SK-N-SH (cell line): Measurements from ENCODE around the gene FAM43A.

Source experiments
- CTCF ChIP-seq: fragments of 200-600 bp; sonication (generic); IDR thresholded peaks from 2 replicates; pipeline ENCODE4 v1.6.1; 2017; ENCODE audit warnings: antibody characterized with exemption, mild to moderate bottlenecking, moderate library complexity
- EP300 ChIP-seq, 2 experiments: IDR thresholded peaks; 2 replicates each; pipeline versions ENCODE4 v1.4.0 to v1.6.1; 2012; ENCODE audit warnings: borderline replicate concordance in 1 of 2, low read depth in 1 of 2, low read length in 1 of 2
- POLR2AphosphoS5 ChIP-seq: IDR thresholded peaks from 2 replicates; pipeline ENCODE4 v1.6.1; 2012; ENCODE audit warnings: low read depth, low read length
- RFX5 ChIP-seq: IDR thresholded peaks from 2 replicates; pipeline ENCODE4 v1.6.1; 2012; ENCODE audit warnings: mild to moderate bottlenecking, improper control_type of control experiment, low read length
- SIN3A ChIP-seq: IDR thresholded peaks from 2 replicates; pipeline ENCODE4 v1.6.1; 2012; ENCODE audit warnings: low read depth, mild to moderate bottlenecking, low read length, moderate library complexity, borderline replicate concordance
- TAF1 ChIP-seq: IDR thresholded peaks from 2 replicates; pipeline ENCODE4 v1.6.1; 2012; ENCODE audit warnings: low read depth, mild to moderate bottlenecking, low read length, moderate library complexity, borderline replicate concordance
- USF1 ChIP-seq: IDR thresholded peaks from 2 replicates; pipeline ENCODE4 v1.4.0; 2012; ENCODE audit warnings: low read depth, borderline replicate concordance
- USF2 ChIP-seq: fragments of 150-350 bp; IDR thresholded peaks from 2 replicates; pipeline ENCODE4 v1.6.1; 2017; ENCODE audit warnings: antibody characterized with exemption, low read length, low read depth, borderline replicate concordance

- no peak for TF ChIP-seq CTCF
- TF ChIP-seq TAF1 = no peak
- TF ChIP-seq POLR2AphosphoS5 = no peak
- no peak for TF ChIP-seq SIN3A
- no peak for TF ChIP-seq USF2
- TF ChIP-seq EP300 (IDR thresholded peaks at IDR 0.05; ENCODE audit: borderline replicate concordance in 1 of 2, low read depth in 1 of 2, low read length in 1 of 2) = no peak
- TF ChIP-seq USF1 = no peak; the same call in 1 of the 2 replicates
- TF ChIP-seq RFX5 = no peak
These were observed 5.1 kb downstream of the FAM43A start for GRCh38 chr3:194690501-194691372.
